K562 (cell line): ENCODE data around the gene PRICKLE3. TPM values are rescaled to one million over a fixed set of nuclear protein-coding genes. Genes with fewer than 3 reads are reported as not detected.
A peak's percentile ranks its signal among the peaks of the same experiment; 100 is the strongest.

Source experiments
- ATF1 ChIP-seq, 2 experiments: fragments of 450-650 bp in 1 of 2; IDR thresholded peaks; 2 replicates each; pipeline ENCODE4 v1.6.1; 2016; ENCODE audit warnings: missing compliant biosample characterization in 1 of 2, missing genetic modification characterization in 1 of 2
- BDP1 ChIP-seq: IDR thresholded peaks from 3 replicates; pipeline ENCODE4 v1.6.1; 2011; ENCODE audit not compliant: insufficient read length, insufficient read depth
- CEBPG ChIP-seq, 3 experiments: fragments of 200-800 bp in 1 of 3; sonication (Bioruptor generic) in 1 of 3; sonication (generic) in 1 of 3; formaldehyde crosslinking in 1 of 3; IDR thresholded peaks in 2 of 3; conservative IDR thresholded peaks in 1 of 3; 2 replicates each; pipeline versions ENCODE4 v1.6.1 to v1.8.0; 2016 to 2022; ENCODE audit warnings: missing compliant biosample characterization in 2 of 3, missing genetic modification characterization in 2 of 3, mild to moderate bottlenecking in 1 of 3, missing genetic modification reagents in 1 of 3
- DACH1 ChIP-seq: fragments of 450-650 bp; IDR thresholded peaks from 2 replicates; pipeline ENCODE4 v1.6.1; 2018; ENCODE audit not compliant: partially characterized antibody
- DNMT1 ChIP-seq: fragments of 450-650 bp; IDR thresholded peaks from 2 replicates; pipeline ENCODE4 v1.6.1; 2016; ENCODE audit warnings: antibody characterized with exemption, mild to moderate bottlenecking
- E2F6 ChIP-seq, 2 experiments: IDR thresholded peaks; 2 replicates each; pipeline ENCODE4 v1.6.1; 2011; ENCODE audit warnings: borderline replicate concordance in 1 of 2, control low read depth in 1 of 2, low read depth in 1 of 2, low read length in 1 of 2, mild to moderate bottlenecking in 1 of 2, mixed read lengths in 1 of 2, moderate library complexity in 1 of 2; ENCODE audit not compliant: insufficient read depth in 1 of 2, insufficient read length in 1 of 2, poor library complexity in 1 of 2, severe bottlenecking in 1 of 2; ENCODE audit errors: extremely low read depth in 1 of 2
- ELK3 ChIP-seq: fragments of 450-650 bp; formaldehyde crosslinking; IDR thresholded peaks from 2 replicates; pipeline ENCODE4 v1.4.0; 2020; ENCODE audit warnings: mild to moderate bottlenecking
- ETV6 ChIP-seq, 3 experiments: fragments of 150-350 bp in 1 of 3; sonication (generic) in 1 of 3; formaldehyde crosslinking in 1 of 3; IDR thresholded peaks; 2 replicates each; pipeline versions ENCODE4 v1.6.1 to v1.8.0; 2014 to 2022; ENCODE audit warnings: borderline replicate concordance in 2 of 3, low read depth in 2 of 3, antibody characterized with exemption in 1 of 3, low read length in 1 of 3, mild to moderate bottlenecking in 1 of 3, missing genetic modification reagents in 1 of 3
- HDAC8 ChIP-seq: fragments of 450-650 bp; IDR thresholded peaks from 2 replicates; pipeline ENCODE4 v1.6.1; 2016; ENCODE audit warnings: mild to moderate bottlenecking, missing genetic modification characterization, moderate library complexity, missing compliant biosample characterization
- KDM1A ChIP-seq, 2 experiments: fragments of 450-650 bp; IDR thresholded peaks; 2 replicates each; pipeline ENCODE4 v1.6.1; 2016; ENCODE audit warnings: mild to moderate bottlenecking in 2 of 2
- MEF2D ChIP-seq: conservative IDR thresholded peaks from 2 replicates; pipeline ENCODE4 v1.6.1; 2016; ENCODE audit warnings: low read depth, missing genetic modification characterization, missing compliant biosample characterization
- NCOA1 ChIP-seq: fragments of 450-650 bp; IDR thresholded peaks from 2 replicates; pipeline ENCODE4 v1.6.1; 2016; ENCODE audit warnings: low read depth
- NR2C2 ChIP-seq, 2 experiments: fragments of 200-800 bp in 1 of 2; sonication (Bioruptor generic) in 1 of 2; sonication (generic) in 1 of 2; formaldehyde crosslinking in 1 of 2; IDR thresholded peaks; 2 replicates each; pipeline versions ENCODE4 v1.6.1 to v1.8.0; 2016 to 2022; ENCODE audit warnings: mild to moderate bottlenecking in 1 of 2, missing compliant biosample characterization in 1 of 2, missing genetic modification characterization in 1 of 2, missing genetic modification reagents in 1 of 2
- POLR2A ChIP-seq: fragments of 450-650 bp; conservative IDR thresholded peaks from 2 replicates; pipeline ENCODE4 v1.6.1; 2016
- RFX1 ChIP-seq: fragments of 450-650 bp; IDR thresholded peaks from 2 replicates; pipeline ENCODE4 v1.6.1; 2016; ENCODE audit warnings: mild to moderate bottlenecking, moderate library complexity
- SAFB ChIP-seq: fragments of 200-400 bp; formaldehyde crosslinking; IDR thresholded peaks from 2 replicates; pipeline ENCODE4 v1.6.1; 2017; ENCODE audit warnings: low read depth, low read length, borderline replicate concordance
- SMARCA4 ChIP-seq: fragments of 450-650 bp; IDR thresholded peaks from 2 replicates; pipeline ENCODE4 v1.6.1; 2016
- STAT5B ChIP-seq: fragments of 250-450 bp; sonication (Bioruptor Pico); IDR thresholded peaks from 2 replicates; pipeline ENCODE4 v1.8.0; 2021; ENCODE audit warnings: mild to moderate bottlenecking, inconsistent platforms
- TEAD4 ChIP-seq, 2 experiments: sonication (generic) in 1 of 2; formaldehyde crosslinking in 1 of 2; IDR thresholded peaks; 2 replicates each; pipeline versions ENCODE4 v1.6.1 to v1.8.0; 2012 to 2022; ENCODE audit warnings: borderline replicate concordance in 1 of 2, inconsistent platforms in 1 of 2, low read length in 1 of 2, mild to moderate bottlenecking in 1 of 2, missing genetic modification reagents in 1 of 2
- ZEB2 ChIP-seq: fragments of 450-650 bp; IDR thresholded peaks from 2 replicates; pipeline ENCODE4 v1.6.1; 2016
- ZNF41 ChIP-seq: fragments of 250-450 bp; sonication (Bioruptor Pico); conservative IDR thresholded peaks from 2 replicates; pipeline ENCODE4 v1.4.0; 2020; ENCODE audit warnings: mild to moderate bottlenecking
- polyA plus RNA-seq, 8 experiments: library from polyadenylated mRNA; depleted of rRNA in 4 of 8; stranded (reverse) in 5 of 8; unstranded in 3 of 8; fragments of >200 nt; fragmentation: Nextera tagmentation in 2 of 8; fragmentation: Illumina TruSeq in 1 of 8; extraction: Ambion mirVana in 2 of 8; extraction: Trizol in 1 of 8; gene quantifications; 2 replicates each; pipeline versions ENCODE4 v1.2.1 to v1.2.3, GENCODE V29; 2011 to 2014; ENCODE audit warnings: inconsistent platforms in 1 of 8, missing spikeins in 1 of 8
- total RNA-seq, 7 experiments: library from RNA; depleted of rRNA in 6 of 7; stranded (reverse); fragments of >200 nt in 6 of 7; fragmentation: Illumina TruSeq in 2 of 7; extraction: Trizol in 2 of 7; gene quantifications; 2 replicates each; pipeline versions ENCODE4 v1.2.1 to v1.2.3, GENCODE V29; 2011 to 2021; ENCODE audit warnings: low replicate concordance in 1 of 7
- TF ChIP-seq, protein P1 (sequence below): sonication (generic); formaldehyde crosslinking; IDR thresholded peaks from 2 replicates; pipeline ENCODE4 v1.8.1; 2022; ENCODE audit warnings: missing genetic modification reagents
- TF ChIP-seq, protein P2 (sequence below): fragments of 450-650 bp; formaldehyde crosslinking; IDR thresholded peaks from 2 replicates; pipeline ENCODE4 v1.4.0; 2022; ENCODE audit warnings: missing genetic modification characterization

The PRICKLE3 gene
- total and polyA plus RNA-seq, 9 of the 15 experiments (the other 6 are each of a cell fraction or from before 2014, with no cell fraction given): 1.1 to 44.3 (median 14.0) TPM

- TF ChIP-seq, protein P1, sequence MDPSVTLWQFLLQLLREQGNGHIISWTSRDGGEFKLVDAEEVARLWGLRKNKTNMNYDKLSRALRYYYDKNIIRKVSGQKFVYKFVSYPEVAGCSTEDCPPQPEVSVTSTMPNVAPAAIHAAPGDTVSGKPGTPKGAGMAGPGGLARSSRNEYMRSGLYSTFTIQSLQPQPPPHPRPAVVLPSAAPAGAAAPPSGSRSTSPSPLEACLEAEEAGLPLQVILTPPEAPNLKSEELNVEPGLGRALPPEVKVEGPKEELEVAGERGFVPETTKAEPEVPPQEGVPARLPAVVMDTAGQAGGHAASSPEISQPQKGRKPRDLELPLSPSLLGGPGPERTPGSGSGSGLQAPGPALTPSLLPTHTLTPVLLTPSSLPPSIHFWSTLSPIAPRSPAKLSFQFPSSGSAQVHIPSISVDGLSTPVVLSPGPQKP: no peak
- TF ChIP-seq E2F6 (IDR thresholded peaks at IDR 0.05; ENCODE audit: borderline replicate concordance in 1 of 2, extremely low read depth in 1 of 2, insufficient read depth in 1 of 2, insufficient read length in 1 of 2, low read depth in 1 of 2, low read length in 1 of 2, poor library complexity in 1 of 2, severe bottlenecking in 1 of 2) (peak in 1 of 2 experiments; percentile 33), NR2C2 (CRISPR knock-in tag; IDR thresholded peaks at IDR 0.05) (no peak), NR2C2 (tag; IDR thresholded peaks at IDR 0.05) (no peak), SMARCA4 (no peak), ATF1 (CRISPR knock-in tag; IDR thresholded peaks at IDR 0.05) (no peak), ATF1 (tag; IDR thresholded peaks at IDR 0.05) (0 out of 2 replicates have a peak, but pooled peaks have one; percentile 12), ZNF41 (CRISPR knock-in tag) (no peak), DNMT1 (no peak), POLR2A (no peak; the same call in 1 of the 2 replicates), BDP1 (no peak), RFX1 (no peak), ZEB2 (no peak), TEAD4 (IDR thresholded peaks at IDR 0.05; ENCODE audit: low read length) (no peak), TEAD4 (CRISPR knock-in tag; IDR thresholded peaks at IDR 0.05; ENCODE audit: borderline replicate concordance) (no peak), DACH1 (no peak), MEF2D (tag) (no peak), ETV6 (IDR thresholded peaks at IDR 0.05; ENCODE audit: borderline replicate concordance in 1 of 2, low read depth in 2 of 2, low read length in 1 of 2) (no peak), ETV6 (CRISPR knock-in tag; IDR thresholded peaks at IDR 0.05; ENCODE audit: borderline replicate concordance) (no peak), ELK3 (CRISPR knock-in tag) (no peak), STAT5B (CRISPR knock-in tag) (no peak), CEBPG (CRISPR knock-in tag; IDR thresholded peaks at IDR 0.05) (no peak), CEBPG (tag; conservative IDR thresholded peaks at IDR 0.05 in 1 of 2, IDR thresholded peaks at IDR 0.05 in 1 of 2) (no peak), NCOA1 (no peak), KDM1A (IDR thresholded peaks at IDR 0.05) (0 out of 4 replicates have a peak, but pooled peaks of 1 of the 2 experiments have one; percentile 39), HDAC8 (tag) (no peak), SAFB (no peak)
- TF ChIP-seq, protein P2, sequence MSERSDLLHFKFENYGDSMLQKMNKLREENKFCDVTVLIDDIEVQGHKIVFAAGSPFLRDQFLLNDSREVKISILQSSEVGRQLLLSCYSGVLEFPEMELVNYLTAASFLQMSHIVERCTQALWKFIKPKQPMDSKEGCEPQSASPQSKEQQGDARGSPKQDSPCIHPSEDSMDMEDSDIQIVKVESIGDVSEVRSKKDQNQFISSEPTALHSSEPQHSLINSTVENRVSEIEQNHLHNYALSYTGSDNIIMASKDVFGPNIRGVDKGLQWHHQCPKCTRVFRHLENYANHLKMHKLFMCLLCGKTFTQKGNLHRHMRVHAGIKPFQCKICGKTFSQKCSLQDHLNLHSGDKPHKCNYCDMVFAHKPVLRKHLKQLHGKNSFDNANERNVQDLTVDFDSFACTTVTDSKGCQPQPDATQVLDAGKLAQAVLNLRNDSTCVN (CRISPR knock-in tag): no peak
These were observed 10.5 kb downstream of the PRICKLE3 start (continued) for GRCh38 chrX:49175435-49176274.
